GM19372 (cell line): ENCODE measurements around the gene NLRP13.

Experiments
- ATAC-seq: cut with Tn5 transposase; IDR thresholded peaks from one replicate; pipeline ENCODE4 v1.9.1; 2021; ENCODE audit warnings: mild to moderate bottlenecking, low read depth, moderate library complexity; ENCODE audit not compliant: unreplicated experiment

The NLRP13 gene

GRCh38 chr19:55907286-55907685 is 24.9 kb downstream of the NLRP13 start:
- ATAC-seq: no peak

GRCh38 chr19:55902080-55902751 is 29.9 kb downstream of the NLRP13 start:
- ATAC-seq: no peak

GRCh38 chr19:55901369-55902079 is 30.6 kb downstream of the NLRP13 start:
- ATAC-seq: no peak

- ATAC-seq: no peak
Measured at GRCh38 chr19:55898911-55899310, 33.2 kb downstream of the NLRP13 start.

GRCh38 chr19:55882626-55883025 is 49.5 kb downstream of the NLRP13 start:
- ATAC-seq: no peak

- ATAC-seq: no peak
Measured at GRCh38 chr19:55877211-55877610, 54.9 kb downstream of the NLRP13 start.

GRCh38 chr19:55870736-55871135 is 61.4 kb downstream of the NLRP13 start:
- ATAC-seq: no peak

GRCh38 chr19:55867101-55867500 is 65.0 kb downstream of the NLRP13 start:
- no peak for ATAC-seq

GRCh38 chr19:55866521-55866920 is 65.6 kb downstream of the NLRP13 start:
- ATAC-seq: no peak

GRCh38 chr19:55858969-55859368 is 73.2 kb downstream of the NLRP13 start:
- no peak for ATAC-seq

GRCh38 chr19:55858401-55858800 is 73.7 kb downstream of the NLRP13 start:
- no peak for ATAC-seq

GRCh38 chr19:55857974-55858373 is 74.2 kb downstream of the NLRP13 start:
- no peak for ATAC-seq

- ATAC-seq: no peak
Measured at GRCh38 chr19:55857149-55857548, 75.0 kb downstream of the NLRP13 start.

GRCh38 chr19:55855160-55855559 is 77.0 kb downstream of the NLRP13 start:
- ATAC-seq: no peak
